H1 (cell line): ENCODE results near the gene ZNF284. TPM values are rescaled to one million over a fixed set of nuclear protein-coding genes. Genes with fewer than 3 reads are reported as not detected.

ENCODE experiments used
- ASH2L ChIP-seq: fragments of 200-600, 300-600 bp; sonication (generic); IDR thresholded peaks from one replicate; pipeline ENCODE4 v1.7.1; 2017; ENCODE audit warnings: low read length
- CHD2 ChIP-seq: IDR thresholded peaks from 2 replicates; pipeline ENCODE4 v1.6.1; 2012; ENCODE audit warnings: low read length, improper control_type of control experiment
- E2F6 ChIP-seq: IDR thresholded peaks from 2 replicates; pipeline ENCODE4 v1.6.1; 2012; ENCODE audit warnings: inconsistent platforms
- EP300 ChIP-seq, 2 experiments: IDR thresholded peaks; 1 replicate in 1 of 2; 2 replicates in 1 of 2; pipeline ENCODE4 v1.6.1; 2011 to 2012; ENCODE audit warnings: low read depth in 2 of 2, low read length in 2 of 2, mild to moderate bottlenecking in 2 of 2, borderline replicate concordance in 1 of 2, inconsistent platforms in 1 of 2, moderate library complexity in 1 of 2
- NANOG ChIP-seq: IDR thresholded peaks from 2 replicates; pipeline ENCODE4 v1.6.1; 2011; ENCODE audit warnings: low read length, low read depth, mild to moderate bottlenecking, inconsistent platforms; ENCODE audit not compliant: insufficient read depth, poor library complexity, severe bottlenecking
- POLR2AphosphoS5 ChIP-seq: IDR thresholded peaks from 2 replicates; pipeline ENCODE4 v1.6.1; 2011; ENCODE audit warnings: low read depth, low read length
- TEAD4 ChIP-seq: IDR thresholded peaks from 2 replicates; pipeline ENCODE4 v1.6.1; 2012; ENCODE audit warnings: low read depth, low read length, inconsistent platforms, mixed read lengths
- polyA plus RNA-seq, 7 experiments: library from polyadenylated mRNA; depleted of rRNA in 3 of 7; stranded (reverse) in 5 of 7; unstranded in 2 of 7; fragments of >200 nt in 5 of 7; fragments of 200-250 nt in 2 of 7; gene quantifications; 1 replicate in 5 of 7; 2 replicates in 1 of 7; 4 replicates in 1 of 7; pipeline versions ENCODE4 v1.2.1 to v1.2.3, GENCODE V29; 2011 to 2013; ENCODE audit warnings: missing spikeins in 2 of 7, mixed read lengths in 2 of 7
- total RNA-seq: library from RNA; stranded (reverse); fragmentation: NEBNext Ultra II Directional; extraction: Animal tissue kit (Norgen Biotek cat#: 25700); gene quantifications from 2 replicates; pipeline ENCODE4 v1.2.1, GENCODE V29; 2021

ZNF284 gene
- total and polyA plus RNA-seq, 2 of the 8 experiments (the other 6 are each of a cell fraction or from before 2014, with no cell fraction given): 1.1 to 3.4 TPM

- TF ChIP-seq E2F6 (no peak), CHD2 (no peak), EP300 (IDR thresholded peaks at IDR 0.05; ENCODE audit: borderline replicate concordance in 1 of 2, low read depth in 2 of 2, low read length in 2 of 2) (no peak), ASH2L (no peak), POLR2AphosphoS5 (no peak), NANOG (no peak), TEAD4 (no peak)
Measured at GRCh38 chr19:44042147-44042546, 29.8 kb upstream of the ZNF284 start (continued).
